ENCODE measurements around the gene ZNF79. TPM values are rescaled to one million over a fixed set of nuclear protein-coding genes. Genes with fewer than 3 reads are reported as not detected.

Gene ZNF79
- total RNA-seq, 1 donor from 2014 or later: 14.1 TPM

DNA sequence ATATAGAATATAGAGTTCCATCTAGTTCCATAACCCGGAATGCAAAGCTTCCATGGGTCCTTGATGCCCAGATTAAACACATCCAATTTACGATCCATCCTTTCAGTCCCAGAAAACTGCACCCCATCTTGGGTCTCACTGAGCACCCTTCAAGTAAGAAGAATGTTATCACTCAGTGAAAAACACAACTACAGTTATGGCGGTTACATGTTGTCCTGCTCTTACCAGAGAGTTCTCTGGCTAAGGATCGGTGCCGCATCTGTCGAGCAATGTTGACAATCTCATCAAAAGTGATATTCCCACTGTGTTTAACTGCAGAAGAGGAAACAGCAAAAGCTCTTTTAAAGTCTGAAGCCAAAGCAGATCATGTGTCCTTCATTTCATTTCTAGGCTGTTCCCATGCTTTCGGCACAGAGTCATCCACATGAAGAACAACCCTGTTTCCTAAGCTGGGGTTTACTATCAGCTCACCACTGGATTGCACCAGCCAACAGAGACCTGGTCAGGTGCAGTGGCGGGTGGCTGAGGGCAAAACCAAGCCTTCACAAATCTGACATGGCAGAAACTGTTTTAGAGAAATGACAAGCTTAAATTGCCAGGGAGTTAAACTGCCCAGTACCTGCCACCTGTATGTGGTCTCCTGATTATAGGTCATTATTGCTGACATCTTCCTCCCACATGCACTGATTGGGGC lies 24.1 kb downstream of the ZNF79 start:
- TF ChIP-seq, protein P1, sequence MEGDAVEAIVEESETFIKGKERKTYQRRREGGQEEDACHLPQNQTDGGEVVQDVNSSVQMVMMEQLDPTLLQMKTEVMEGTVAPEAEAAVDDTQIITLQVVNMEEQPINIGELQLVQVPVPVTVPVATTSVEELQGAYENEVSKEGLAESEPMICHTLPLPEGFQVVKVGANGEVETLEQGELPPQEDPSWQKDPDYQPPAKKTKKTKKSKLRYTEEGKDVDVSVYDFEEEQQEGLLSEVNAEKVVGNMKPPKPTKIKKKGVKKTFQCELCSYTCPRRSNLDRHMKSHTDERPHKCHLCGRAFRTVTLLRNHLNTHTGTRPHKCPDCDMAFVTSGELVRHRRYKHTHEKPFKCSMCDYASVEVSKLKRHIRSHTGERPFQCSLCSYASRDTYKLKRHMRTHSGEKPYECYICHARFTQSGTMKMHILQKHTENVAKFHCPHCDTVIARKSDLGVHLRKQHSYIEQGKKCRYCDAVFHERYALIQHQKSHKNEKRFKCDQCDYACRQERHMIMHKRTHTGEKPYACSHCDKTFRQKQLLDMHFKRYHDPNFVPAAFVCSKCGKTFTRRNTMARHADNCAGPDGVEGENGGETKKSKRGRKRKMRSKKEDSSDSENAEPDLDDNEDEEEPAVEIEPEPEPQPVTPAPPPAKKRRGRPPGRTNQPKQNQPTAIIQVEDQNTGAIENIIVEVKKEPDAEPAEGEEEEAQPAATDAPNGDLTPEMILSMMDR (conservative IDR thresholded peaks at IDR 0.05): no peak
- DNase-seq (ENCODE audit: extremely low spot score, unreplicated experiment): no peak
- Mint-ChIP-seq H3K27ac (peak overlapping the region; percentile 98), H3K36me3 (peaks cover 68% of the 10 kb centered on the region), H3K4me3 (peak overlapping the region; percentile 96), H3K9me3 (no peaks in the 10 kb centered on the region), H3K27me3 (peaks cover 3% of the 10 kb centered on the region), H3K4me1 (ENCODE audit: unreplicated experiment) (peaks cover 30% of the 10 kb centered on the region)

DNA sequence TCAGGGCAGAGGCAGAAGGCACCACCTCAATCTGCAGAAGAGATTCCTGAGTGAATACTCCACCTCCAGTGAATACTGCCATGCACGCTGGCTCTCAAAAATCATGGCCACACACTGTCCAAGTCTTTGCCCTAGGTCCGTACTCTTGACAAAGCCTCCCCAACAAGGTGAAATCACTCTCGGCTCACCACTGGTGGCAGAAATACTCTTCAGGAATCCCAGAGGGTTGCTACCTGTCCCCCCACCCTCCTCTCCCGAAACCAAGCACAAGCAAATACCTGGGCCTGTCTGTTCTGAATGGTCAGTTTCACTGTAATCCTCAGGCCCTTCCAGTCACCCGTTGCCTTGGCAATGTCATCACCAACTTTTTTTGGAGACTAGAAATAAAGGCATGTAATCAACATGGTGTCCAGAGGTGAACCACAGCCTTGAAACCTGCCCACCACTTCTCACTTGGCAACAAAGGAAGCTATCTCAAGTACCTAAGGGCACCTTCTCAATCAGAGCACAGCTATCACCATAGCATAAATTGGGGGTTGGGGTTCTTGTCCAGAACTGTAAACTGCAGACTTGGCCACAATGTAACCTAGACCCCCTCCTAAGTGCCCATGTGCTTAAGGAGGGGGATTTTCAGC lies 25.3 kb downstream of the ZNF79 start:
- TF ChIP-seq, protein P1 (conservative IDR thresholded peaks at IDR 0.05): no peak
- no peaks in the 10 kb centered on the region for H3K9me3 Mint-ChIP-seq
- peak overlapping the region; percentile 98 for H3K27ac Mint-ChIP-seq
- DNase-seq (ENCODE audit: extremely low spot score, unreplicated experiment): no peak
- H3K4me1 Mint-ChIP-seq (ENCODE audit: unreplicated experiment): peaks cover 30% of the 10 kb centered on the region
- peaks cover 3% of the 10 kb centered on the region for H3K27me3 Mint-ChIP-seq
- peaks cover 61% of the 10 kb centered on the region for H3K36me3 Mint-ChIP-seq
- peak overlapping the region; percentile 96 for H3K4me3 Mint-ChIP-seq

DNA sequence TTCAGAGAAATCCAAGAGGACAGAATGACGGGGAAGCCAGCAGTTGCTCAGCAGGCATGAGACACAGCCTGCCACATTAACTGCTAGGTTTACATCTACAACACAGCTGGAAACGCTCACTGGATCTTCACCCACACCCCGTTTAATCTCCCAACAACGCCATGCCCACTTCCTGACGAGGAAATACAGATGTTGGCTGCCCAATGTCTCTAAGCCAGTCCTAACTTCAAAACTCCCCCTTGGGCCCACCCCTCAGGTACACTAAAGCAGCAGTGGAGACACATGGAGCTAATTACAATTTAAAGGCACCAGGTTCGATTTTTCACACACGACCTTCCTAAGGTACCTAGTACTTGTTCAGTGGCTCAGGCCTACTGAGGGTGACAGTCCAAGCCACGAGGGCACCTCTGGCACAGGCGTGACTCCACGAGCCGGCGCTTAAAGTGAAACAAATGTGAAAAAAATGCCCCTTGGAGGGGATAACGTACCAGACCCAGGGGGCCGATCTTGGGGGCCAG lies 26.1 kb downstream of the ZNF79 start:
- Mint-ChIP-seq H3K27me3 (peaks cover 3% of the 10 kb centered on the region), H3K4me3 (peak overlapping the region; percentile 96), H3K4me1 (ENCODE audit: unreplicated experiment) (peaks cover 30% of the 10 kb centered on the region), H3K36me3 (peaks cover 53% of the 10 kb centered on the region), H3K9me3 (no peaks in the 10 kb centered on the region), H3K27ac (peak overlapping the region; percentile 98)
- TF ChIP-seq, protein P1 (conservative IDR thresholded peaks at IDR 0.05): no peak
- no peak for DNase-seq (ENCODE audit: extremely low spot score, unreplicated experiment)

DNA sequence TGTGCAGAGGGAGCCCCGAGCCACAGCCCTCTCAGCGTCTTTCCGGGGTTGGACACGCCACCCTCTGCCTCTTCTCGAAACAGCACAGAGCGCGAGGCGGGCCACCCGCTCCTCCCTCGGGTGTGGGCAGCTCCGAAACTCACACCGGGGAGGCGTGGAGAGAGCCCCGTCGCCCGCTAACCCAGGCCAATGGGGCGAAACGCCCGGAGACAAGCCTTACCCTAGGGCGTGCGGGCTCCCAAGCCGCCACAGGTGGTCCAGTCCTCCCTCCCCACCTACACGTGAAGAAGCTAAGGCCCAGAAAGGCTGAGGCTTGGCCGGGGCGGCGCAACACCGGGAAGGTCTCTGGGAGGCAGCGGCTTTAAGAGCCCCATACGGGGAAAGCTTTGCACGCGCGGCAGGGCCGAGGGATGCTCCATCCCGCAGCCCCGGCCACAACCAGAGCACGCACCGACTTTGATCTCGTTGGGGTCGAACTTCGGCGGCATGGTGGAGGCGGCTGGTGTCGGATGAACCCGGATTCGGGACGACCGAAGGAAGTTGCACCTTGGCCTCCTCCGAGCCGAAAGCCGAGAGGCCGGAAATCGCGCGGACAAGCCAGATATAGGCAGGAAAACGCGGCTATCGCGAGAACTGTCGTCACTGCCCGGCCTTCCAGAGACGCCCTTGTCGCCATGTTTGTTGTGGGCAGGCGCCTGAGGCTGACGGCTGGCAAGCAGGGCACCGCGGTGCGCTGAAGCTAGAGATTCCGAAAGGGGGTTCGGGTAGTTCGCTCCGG lies 26.8 kb downstream of the ZNF79 start, which contains the start of the genes LRSAM1 and RPL12:
Gene LRSAM1 (plus strand): TSS at position 681 of the 778 bp plus-strand sequence. CDS start 3,018 bp downstream, outside the sequence.
Gene RPL12 (minus strand): TSS at position 577 of the 778 bp plus-strand sequence. CDS start 89 bp downstream, at position 488.
- H3K36me3 Mint-ChIP-seq: peaks cover 50% of the 10 kb centered on the region

DNA sequence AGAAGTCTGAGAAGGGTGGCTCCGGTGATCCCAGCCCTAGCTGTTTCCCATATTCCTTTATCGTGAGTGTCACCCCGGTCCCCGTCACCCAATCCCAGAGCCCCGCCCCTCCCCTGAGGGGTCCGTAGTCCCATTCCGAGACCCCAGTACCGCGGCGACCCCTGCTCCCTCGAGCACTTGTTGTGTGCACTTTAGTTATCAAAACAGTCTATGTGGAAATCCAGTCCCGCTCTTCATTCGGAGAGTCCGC lies 27.4 kb downstream of the ZNF79 start:
- peaks cover 30% of the 10 kb centered on the region for H3K4me1 Mint-ChIP-seq (ENCODE audit: unreplicated experiment)
- DNase-seq (ENCODE audit: extremely low spot score, unreplicated experiment): no peak
- TF ChIP-seq, protein P1 (conservative IDR thresholded peaks at IDR 0.05): no peak
- peak overlapping the region; percentile 96 for H3K4me3 Mint-ChIP-seq
- no peaks in the 10 kb centered on the region for H3K9me3 Mint-ChIP-seq
- peak overlapping the region; percentile 98 for H3K27ac Mint-ChIP-seq
- peaks cover 3% of the 10 kb centered on the region for H3K27me3 Mint-ChIP-seq
- peaks cover 45% of the 10 kb centered on the region for H3K36me3 Mint-ChIP-seq

More for the DNA sequence above, 26.8 kb downstream of the ZNF79 start, which contains the start of the genes LRSAM1 and RPL12:
- peak within 1 kb of the TSS; percentile 96 for H3K4me3 Mint-ChIP-seq
- H3K27me3 Mint-ChIP-seq: peaks cover 3% of the 10 kb centered on the region
- H3K27ac Mint-ChIP-seq: peak within 1 kb of the TSS; percentile 98
- H3K9me3 Mint-ChIP-seq: no peaks in the 10 kb centered on the region
- H3K4me1 Mint-ChIP-seq (ENCODE audit: unreplicated experiment): peaks cover 30% of the 10 kb centered on the region
- peak; percentile 99 for DNase-seq (ENCODE audit: extremely low spot score, unreplicated experiment)
- TF ChIP-seq, protein P1 (conservative IDR thresholded peaks at IDR 0.05): no peak

Measured in type B pancreatic cell (in vitro differentiated cells).